GM21526 (cell line): ENCODE measurements around the gene TNNC1.

Experiments used
- ATAC-seq: cut with Tn5 transposase; IDR thresholded peaks from one replicate; pipeline ENCODE4 v1.9.1; 2021; ENCODE audit warnings: moderate library complexity; ENCODE audit not compliant: unreplicated experiment, low FRiP score

TNNC1 gene

DNA sequence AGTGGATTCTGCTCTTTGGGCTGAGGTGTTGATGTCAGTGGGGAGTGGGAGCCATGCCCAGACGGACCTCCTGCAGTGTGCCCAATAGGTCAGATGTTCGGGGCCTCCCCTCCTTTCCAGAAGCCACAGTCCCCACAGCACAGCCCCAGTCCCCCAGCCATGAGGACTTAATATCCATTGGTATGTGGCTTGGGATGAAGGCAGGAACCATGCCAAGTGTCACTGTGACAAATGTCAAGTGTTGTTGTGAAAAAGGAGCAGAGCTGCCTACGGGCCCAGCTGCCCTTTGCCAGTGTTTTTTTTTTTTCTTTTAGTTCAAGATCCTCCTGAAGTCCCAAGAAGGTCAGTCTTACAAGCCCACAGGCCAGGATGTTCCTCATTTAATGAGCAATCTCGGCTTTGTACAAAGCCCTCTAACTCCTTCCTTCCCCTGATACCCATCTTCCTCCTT, 21.1 kb downstream of the TNNC1 start:
- no peak for ATAC-seq

DNA sequence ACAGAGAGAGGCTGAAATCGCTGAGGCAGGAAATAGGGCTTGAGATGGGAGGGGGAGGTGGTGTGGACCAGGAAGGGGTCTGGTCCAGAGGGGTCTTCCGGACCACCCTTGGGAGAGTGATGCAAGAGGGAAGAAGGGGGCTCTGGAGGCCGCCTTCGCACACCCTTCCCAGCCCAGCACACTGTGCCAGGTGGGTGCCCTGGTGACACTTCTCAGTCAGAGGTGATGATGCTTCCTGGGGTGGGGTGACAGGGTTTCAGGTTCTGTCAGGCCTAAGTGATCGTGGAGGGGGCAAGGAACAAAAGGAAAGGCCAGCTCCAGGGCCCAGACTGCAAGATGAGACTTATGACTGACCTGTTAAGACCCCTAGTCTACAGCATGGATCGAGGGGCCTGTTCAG, 21.6 kb downstream of the TNNC1 start:
- ATAC-seq: no peak

DNA sequence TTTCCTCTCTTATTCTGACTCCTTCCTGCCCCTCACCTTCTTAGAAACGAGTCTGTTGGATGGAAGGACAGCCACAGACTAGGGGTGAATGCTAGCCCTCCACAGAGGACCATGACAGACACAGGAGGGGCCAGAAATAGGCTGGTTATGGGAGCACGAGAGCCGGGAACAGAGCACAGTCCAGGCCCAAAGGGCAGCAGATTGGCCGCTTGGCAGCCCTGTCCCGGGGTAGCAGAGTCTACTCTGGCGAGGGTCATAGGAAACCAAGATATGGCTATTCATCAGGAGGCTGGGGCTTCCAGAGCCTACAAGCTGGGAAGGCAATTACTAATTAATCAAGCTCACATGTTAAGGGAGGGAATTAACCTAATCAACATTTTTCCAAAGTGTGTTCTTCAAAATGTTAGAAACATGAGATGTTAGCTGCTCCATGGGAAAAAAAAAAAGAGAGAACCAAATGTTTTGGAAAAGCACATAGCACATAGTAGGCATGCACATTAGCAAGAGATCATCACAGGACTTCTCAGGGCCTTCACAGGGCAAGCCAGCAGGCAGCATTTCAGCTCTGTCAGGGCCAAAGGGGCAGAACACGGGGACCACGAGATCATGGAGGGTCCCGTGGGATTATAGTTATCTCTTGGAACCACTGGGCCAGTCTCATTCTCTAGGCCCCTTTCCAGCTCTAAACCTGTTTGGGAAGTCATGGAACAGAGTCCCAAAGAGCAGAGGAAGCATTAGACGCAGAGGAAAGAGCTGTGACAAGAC, 22.2 kb downstream of the TNNC1 start:
- ATAC-seq: no peak

DNA sequence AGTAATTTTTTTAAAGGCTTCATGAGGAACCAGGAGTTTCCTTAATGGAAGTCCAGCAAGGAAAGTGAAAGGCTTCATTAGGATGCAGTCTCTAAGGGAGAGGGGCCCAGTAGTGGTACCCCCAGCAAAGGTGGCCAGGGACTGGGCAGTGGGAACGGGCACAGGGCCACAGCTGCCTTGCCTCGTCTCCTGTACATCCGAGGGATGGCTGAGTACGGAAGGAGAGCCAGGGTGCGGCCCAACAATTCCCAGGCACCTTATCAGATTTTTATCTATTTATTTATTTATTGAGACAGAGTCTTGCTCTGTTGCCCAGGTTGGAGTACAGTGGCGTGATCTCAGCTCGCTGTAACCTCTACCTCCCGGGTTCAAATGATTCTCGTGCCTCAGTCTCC, 23.4 kb downstream of the TNNC1 start:
- ATAC-seq: no peak

DNA sequence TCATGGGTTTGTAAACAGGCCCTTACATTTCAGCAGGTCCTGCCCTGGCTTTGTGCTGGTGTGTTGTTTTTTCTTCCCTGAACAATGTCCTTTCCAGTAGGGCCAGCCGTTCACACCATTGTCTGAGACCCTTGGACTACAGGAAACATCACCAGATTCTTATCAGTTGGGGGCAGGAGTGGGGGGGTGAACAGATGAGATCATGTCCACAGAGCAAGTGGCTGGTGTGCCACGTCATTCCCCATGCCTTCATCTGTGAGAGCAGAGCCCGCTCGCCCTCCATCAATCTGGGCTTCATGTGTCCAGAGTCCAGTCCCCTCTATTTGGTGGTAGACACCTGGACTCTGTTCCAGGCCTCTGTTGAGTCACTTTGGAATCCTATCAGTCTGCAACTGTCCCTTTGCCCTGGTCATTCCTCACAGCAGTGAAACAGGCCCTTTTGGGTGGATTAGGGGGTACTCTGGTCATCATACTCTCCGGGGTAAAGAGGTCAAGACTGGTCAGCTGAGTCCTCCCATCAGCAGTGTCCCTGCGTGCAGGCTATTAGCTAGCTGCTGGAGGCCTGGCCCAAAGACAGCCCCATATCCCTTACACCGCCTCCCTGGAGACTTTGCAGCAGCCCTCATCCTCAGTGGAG, 23.9 kb downstream of the TNNC1 start:
- ATAC-seq: no peak

DNA sequence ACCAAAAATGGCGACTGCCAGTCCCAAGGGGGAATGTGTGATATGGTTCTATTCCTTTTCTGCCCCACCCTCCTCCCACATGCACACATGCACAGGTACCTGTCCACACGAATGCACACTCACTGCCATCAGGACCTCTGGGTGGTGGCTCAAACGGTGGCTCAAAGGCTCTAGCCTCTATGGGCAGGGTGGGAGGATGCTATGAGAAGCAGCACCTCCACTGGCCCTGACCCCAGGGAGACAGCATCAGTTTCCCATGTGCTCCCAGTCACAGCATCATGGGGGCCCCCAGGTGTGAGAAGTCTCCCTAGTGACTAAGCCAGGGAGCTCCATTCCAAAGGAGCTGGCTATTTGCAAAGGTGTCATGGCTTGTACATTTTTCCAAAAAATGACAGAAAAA, 24.8 kb downstream of the TNNC1 start:
- no peak for ATAC-seq

DNA sequence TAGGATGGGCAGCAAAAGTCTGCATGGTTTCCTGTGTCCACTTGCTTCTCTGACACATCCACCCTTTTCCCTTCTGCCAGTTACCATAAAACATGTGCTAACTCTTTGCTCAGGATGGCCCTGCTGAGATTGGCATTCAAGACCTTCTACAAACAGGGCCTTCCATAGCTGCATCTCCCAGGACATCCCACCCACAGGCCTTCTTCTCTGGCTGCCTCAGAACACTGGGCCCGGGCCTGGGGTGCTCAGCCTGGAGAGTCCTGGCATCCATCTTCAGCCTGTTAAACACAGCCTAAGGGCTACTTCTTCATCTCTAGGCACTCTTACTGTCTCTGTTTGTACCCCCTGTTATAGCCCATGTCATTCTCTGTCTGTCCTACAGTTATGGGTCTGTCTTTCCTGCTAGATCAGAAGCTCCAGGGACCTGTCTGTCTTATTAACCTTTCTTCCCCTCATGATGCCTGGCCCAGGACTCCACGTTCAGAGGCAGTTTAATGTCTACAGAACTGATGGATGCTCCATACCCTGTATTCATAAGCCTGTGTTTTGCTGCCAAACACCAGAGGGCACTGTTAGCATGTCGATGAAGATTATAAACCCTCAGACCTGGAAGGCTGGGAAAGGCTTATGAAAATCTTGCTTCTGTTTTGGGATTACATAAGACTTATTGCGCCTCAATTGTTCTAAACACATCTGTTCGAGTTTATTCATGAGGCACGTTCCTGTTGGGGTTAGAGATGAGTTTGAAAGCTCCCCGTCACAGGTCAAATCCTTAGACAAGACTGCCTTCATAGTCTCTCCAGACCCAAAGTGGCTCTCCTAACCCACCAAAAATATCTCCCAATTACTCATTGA, 25.5 kb downstream of the TNNC1 start:
- no peak for ATAC-seq

DNA sequence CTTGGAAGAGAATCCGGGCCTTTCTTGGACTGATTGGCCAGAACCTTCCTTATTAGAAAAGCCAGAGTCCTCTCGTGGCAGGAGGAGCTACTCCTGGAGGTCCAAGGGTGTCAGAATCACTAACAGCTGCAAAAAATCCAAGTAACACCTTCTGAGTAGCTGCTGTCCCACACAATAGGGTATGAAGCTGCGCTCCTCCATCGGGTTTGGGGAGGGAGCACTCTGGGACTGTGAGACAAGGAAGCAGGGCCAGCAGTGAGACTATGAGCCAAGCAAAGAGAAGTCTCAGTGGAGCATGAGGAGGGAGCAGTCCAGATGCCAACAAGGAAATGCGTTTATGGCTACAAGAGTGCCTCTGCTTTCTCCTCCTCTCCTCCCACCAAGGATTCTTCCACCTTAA, 30.7 kb downstream of the TNNC1 start:
- no peak for ATAC-seq

DNA sequence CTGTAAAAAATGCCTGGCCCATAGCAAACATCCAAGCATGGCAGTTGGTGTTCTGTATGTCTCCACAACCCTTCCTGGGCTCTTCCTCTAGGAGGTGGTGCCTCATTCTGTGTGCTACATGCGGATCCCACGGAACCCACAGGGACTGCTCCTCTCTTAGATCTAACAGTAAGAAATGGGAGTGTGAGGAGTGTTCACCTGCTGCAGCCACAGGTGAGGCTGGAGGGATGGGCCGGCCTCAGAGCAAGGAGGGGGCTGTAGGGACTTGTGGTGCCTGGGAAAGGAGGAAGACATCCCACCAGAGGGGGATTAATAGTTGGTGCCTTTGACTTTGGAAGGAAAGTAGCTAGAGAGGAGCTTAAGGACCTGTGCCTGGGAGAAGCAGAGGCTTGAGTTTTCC, 31.2 kb downstream of the TNNC1 start:
- no peak for ATAC-seq

DNA sequence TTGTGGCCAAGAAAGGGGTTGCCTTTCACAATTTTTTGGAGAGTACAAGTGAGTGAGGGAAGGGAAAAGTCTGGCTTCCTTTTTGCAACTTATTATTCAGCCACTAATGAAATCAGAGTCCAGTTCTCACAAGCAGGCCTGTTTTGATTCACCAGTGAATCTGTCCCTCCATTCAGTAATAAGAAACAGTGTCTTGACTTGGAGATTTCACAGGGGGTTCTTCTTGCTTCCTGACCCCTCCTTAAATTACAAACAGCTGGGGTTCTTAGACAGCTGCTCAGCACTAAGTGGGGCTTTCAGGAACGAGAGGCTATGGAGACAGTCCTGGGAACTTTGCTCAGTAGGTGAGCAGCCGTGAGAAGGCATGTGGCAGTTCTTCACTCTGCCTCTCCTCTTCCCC, 33.5 kb downstream of the TNNC1 start:
- ATAC-seq: no peak

DNA sequence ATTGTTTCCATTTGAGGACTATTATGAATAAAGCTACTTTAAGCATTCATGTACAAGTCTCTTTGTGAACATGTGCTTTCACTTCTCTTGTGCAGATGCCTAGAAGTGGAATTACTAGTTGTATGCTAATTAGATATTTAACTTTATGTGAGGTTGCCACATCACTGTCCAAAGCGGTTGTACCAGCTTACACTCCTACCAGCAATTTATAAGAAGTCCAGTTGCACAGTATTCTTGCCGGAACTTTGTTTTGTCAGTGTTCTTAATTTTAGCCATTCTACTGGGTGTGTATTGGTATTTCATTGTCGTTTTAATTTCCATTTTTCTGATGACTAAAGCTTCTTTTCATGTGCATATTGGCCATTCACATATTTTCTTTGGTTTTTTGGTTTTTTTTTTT, 38.0 kb downstream of the TNNC1 start:
- ATAC-seq: no peak

DNA sequence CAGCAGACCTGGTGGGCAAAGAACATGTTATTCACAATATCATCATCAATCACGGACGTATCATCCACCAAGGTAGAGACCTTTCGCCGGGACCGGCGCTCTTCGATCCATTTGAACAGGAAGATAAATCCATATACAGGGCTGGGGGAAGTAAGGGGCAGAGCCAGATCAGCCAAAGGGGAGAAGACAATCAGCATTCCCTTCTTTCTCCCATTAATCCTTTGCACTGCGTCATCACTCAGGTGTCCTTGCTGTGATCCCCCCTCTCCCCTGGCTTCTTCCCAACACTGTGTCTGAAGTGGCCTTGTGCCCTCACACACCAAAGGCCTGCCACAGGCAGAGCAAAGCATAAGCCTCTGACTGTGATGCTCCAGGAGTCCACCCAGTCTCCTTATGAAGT, 45.4 kb downstream of the TNNC1 start:
- ATAC-seq: no peak

DNA sequence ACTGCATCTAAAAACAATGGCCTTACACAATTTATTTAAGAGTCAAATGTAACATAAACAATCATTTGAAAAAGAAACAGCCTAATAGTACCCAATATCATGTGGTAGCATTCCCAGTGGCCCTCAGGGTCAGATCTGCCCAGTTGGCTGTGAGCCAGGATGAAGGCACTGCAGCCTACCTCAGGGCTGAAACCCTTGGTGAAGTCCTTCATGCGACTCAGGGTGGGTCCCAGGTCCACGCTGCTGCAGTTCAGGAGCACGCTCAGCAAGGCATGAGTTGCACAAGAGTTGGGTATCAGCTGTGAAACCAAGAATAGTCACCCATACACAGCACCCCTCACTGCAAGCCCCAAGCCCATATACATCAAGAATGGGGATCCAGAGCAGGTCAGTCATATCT, 46.1 kb downstream of the TNNC1 start:
- ATAC-seq: no peak

DNA sequence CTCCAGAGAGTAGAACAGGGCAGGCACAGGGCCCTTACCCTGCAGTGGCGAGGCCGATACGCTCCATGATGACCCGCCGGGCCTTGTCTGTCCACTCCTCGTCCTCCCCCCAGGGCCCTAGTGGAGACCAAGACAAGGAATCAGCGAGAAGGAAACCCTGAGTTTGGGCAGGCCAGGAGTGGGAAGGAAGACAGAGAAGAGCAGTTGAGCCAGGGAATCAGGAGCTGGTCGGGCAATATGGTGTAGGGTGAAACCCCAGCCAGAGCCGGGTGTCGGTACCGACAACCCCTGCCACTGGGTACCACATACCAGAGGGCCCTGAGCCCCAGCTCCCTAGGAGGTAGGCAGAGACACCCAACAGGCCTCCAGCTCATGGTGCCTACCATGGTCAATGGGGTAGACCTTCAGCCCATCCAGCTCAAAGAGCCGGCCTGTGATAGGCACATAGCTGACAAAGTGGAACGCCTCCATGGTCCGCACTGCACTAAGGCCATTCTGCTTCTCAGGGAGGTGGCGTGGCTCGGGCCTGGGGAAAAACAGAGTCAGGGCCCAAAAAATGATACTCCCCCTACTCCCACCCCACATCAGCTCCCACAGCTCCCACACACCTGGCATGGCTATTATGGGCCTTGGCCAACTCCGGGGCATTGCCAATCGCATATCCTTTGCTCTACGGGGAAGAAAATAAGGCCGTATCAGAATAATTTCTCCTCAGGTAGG, 46.9 kb downstream of the TNNC1 start:
- ATAC-seq: no peak

DNA sequence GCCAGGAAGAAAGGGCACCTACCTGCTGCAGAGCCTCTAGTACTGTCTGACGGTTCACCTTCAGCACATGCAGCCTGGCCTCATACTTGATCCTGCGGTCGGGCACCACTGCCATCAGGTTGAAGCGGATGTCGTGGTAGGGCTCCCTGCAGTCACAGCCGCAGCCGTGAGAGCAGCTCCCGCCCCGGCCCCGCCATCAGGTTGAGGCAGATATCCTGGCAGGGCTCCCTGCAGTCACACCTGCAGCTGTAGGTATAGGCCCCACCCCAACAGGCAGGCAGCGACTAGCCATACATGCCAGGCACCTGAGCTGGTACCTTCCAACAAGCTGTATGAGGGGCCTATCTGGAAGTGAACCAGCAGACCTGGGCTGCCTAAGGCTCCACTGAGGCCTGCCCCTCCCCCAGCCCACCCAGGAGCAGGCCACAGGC, 47.6 kb downstream of the TNNC1 start:
- ATAC-seq: no peak

DNA sequence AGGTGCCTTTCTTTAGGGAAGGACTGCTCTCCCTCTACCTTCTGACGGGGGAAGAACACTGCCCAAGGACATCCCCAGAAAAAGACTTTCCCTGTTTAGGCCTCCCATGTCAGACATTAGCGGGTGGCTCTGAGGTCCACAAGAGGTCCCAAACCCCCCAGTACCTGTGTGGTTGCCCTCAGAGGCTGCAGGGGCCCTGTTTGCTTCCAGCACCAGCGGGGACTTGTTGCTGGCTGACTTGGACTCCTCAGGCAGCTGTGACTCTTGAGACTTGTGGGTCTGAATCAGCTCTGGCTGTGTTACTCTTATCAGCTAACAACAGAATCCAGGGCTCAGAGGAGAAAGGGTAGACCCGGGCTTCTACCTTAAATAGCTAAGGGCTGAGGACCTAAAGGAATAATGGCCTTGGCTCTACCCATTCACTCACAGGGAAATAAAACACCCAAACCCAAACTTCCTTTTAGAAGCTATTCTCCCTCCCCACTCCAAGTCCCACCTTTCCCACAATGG, 48.2 kb downstream of the TNNC1 start:
- no peak for ATAC-seq

DNA sequence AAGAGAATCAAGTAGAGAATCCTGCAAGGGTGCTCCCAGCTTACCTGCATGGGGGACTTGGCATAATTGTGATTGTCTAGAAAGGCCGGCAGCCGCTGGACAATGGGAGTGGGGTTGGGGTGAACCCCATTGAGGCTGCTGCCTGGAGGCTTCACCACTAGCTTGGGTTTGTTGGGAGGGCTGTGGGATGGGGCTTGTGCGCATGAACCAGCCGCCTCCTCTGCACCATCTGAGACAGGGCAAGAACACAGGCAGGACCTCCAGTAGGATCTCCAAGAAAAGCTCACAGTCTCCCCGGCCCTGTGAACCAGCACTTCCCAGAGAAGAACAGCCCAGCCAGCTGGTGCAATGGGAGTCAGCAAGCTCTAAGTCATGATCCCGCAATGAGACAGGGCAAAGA, 48.8 kb downstream of the TNNC1 start:
- ATAC-seq: no peak

DNA sequence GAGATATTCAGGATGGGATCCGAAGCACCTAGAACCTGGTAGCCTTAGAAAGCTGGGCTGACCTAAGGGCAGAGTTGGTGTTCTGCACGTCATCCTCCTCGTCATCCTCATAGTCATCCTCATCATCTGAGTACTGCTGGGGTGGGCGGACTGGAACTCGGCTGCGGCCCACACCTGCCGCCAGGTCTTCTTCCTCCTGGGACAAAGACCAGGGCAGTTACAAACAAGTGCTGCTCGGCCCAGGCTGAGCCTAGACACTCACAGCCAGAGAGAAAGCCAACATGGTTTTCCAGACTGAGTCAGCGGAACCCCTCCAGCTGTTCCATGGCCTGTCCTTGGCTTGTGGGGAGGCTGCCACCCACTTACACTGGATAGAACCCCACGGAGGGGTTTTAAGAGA, 49.5 kb downstream of the TNNC1 start:
- no peak for ATAC-seq

DNA sequence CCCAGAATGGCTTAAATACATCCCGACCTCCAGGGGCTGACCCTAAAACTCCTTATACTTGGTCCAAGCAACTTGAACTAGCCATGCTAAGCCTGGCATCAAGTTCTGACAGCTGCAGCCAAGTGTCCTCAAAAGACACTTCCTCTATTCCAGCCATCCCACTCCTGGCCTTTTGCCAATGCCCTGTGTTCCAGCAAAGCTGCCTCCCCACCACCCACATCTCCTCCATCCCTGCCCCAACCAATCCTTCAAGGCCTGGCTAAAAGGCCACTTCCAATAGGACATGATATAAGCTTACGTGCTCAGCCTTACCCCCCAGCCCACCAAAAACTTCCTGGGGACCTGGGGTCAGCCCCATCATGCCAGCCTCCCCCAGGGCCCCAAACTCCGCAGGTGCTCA, 49.9 kb downstream of the TNNC1 start:
- ATAC-seq: no peak

DNA sequence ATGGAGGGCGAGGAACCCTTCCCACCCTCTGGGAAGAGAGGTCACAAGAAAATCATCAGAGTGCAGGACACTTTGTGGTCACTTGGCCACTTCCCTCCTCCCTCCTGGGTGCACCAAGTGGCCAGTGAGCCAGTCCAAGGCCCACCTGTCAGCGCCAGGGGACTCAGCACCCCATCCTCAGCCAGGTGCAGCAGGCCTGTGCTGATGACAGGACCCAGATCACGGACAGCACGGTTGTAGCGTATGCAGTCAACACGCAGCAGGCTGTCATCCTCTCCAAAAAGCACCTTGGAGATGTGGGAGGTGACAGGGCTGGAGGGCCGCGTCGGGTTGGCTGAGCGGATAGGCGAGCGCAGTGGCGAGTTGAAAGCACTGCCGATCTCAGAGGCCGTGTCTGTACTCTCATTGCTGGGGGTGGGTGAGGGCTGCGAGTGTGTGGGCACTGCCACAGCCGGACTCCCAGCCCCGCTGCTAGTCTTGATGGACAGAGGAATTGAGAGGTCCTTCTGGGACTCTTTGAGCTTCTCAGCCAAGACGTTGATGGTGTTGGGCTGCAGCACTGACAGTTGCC, 50.5 kb downstream of the TNNC1 start:
- ATAC-seq: no peak
